GM12874 (cell line): ENCODE measurements around the gene FOXK2.

ENCODE experiments used
- TF ChIP-seq, protein P1 (sequence below): IDR thresholded peaks from 2 replicates; pipeline ENCODE4 v1.5.1; 2011; ENCODE audit warnings: low read depth, mild to moderate bottlenecking, control low read depth, low read length, moderate library complexity; ENCODE audit not compliant: insufficient read depth

FOXK2 gene

GRCh38 chr17:82596837-82597672 is 77.5 kb downstream of the FOXK2 start:
- TF ChIP-seq, protein P1, sequence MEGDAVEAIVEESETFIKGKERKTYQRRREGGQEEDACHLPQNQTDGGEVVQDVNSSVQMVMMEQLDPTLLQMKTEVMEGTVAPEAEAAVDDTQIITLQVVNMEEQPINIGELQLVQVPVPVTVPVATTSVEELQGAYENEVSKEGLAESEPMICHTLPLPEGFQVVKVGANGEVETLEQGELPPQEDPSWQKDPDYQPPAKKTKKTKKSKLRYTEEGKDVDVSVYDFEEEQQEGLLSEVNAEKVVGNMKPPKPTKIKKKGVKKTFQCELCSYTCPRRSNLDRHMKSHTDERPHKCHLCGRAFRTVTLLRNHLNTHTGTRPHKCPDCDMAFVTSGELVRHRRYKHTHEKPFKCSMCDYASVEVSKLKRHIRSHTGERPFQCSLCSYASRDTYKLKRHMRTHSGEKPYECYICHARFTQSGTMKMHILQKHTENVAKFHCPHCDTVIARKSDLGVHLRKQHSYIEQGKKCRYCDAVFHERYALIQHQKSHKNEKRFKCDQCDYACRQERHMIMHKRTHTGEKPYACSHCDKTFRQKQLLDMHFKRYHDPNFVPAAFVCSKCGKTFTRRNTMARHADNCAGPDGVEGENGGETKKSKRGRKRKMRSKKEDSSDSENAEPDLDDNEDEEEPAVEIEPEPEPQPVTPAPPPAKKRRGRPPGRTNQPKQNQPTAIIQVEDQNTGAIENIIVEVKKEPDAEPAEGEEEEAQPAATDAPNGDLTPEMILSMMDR = no peak

DNA sequence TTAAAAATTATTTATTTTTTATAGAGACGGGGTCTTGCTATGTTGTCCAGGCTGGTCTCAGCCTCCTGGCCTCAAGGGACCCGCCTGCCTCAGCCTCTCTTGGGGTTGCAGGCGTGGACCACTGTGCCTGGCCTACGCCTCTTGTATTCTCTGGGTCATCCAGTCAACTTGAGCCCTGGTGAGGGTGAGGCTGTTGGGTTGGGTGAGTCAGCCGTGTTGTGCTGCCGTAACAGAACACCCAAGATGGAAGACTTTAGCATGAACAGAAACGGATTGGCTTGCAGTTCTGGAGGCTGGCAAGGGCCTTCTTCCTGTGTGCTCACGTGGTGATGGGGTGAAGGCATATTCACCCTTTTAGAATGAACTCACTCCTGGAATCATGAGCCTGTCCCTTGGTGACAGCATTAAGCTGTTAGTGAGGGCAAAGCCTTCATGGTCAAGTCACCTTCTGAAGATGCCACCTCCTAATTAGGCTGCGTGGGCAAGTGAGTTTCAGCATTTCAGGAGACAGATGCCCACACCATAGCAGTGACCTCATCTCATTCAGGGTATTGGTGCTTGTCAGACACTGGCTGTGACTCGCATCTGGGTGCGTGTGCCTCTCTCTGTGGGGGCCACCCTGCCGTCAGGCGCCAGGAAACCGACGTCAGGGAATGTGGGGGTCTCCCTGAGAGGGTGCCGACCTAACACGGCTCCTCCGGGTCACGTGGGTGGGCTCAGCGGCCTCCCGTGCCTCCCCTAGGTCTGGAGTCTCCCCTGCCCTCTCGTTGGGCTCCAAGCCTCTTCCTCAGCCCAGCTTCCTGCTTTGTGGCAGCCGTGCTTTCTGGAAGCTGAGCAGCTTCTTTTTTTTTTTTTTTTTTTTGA is 79.0 kb downstream of the FOXK2 start:
- TF ChIP-seq, protein P1 = no peak

DNA sequence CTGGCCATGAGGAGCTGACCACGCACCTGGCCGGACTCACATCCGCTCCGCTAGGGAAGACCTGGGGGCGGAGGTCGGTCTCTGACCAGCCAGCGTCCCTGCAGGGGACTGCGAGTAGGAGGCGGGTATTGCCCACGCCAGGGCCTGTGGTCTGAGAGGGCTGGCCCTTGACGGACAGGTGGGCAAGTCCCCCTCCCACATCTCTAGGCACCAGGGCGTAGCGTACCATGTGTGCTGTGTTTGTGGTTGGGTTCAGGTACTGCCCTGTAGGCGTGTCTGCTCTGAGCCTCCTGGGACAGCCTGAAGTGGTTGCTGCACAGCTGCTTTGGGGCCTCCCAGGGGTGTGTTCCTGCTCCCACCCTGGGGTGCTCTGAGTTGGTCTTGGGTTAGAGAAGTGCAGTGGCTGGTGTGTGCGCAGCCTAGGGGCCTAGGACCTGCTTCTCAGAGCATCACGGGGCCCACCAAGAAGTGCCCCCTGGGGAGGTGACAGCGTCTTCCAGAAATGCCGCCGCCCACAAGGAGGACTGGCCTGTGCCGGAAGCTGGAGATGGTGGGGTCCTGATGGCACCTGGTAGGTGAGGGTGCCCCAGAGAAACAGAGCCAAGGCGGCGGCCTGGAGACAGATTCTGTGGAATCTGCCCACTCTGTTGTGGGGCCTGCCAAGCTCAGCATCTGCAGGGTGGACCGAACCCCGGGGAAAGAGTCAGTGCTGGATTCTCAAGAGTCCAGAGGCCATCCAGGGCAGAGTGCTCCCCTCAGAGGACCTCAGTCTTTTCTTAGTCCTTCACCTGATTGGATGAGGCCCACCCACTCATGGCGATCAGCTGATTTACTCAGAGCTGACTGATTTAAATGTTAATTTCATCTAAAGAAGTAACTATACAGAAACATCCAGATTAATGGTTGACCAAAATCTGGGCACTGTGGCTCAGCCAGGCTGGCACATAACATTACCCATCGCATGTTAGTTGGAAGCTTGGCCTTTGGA is 80.4 kb downstream of the FOXK2 start:
- TF ChIP-seq, protein P1 = no peak

DNA sequence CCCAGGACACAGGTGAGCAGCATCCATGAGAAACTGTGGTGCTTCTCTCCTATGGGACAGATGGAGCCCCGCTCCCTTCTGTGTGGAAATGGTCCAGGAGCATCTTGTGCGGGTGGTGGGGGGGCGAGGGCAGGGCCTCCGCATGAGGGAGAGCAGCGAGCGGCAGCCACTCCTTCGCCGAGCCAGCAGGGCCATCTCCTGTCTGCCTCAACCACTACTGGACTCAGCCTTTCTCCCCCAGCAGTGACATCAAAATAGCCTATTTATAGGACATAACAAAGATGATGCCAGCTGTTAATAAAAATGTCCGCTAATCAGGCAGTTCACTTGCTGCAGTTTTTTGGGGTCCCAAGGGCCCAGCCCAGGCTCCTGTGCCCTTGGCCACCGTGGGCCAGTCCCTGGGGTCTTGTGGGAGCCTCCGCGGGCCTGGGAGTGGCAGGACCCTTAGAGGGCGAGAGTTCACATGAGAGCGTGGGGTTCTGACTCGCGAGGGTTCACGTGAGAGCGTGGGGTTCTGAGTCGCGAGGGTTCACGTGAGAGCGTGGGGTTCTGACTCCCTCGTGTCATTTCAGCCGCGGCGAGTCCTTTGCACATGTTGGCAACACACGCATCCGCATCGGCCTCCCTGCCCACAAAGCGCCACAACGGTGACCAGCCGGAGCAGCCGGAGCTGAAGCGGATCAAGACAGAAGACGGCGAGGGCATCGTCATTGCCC is 81.4 kb downstream of the FOXK2 start:
- TF ChIP-seq, protein P1 = no peak

- TF ChIP-seq, protein P1 = no peak
These were observed 82.0 kb downstream of the FOXK2 start for GRCh38 chr17:82601447-82602000.

- TF ChIP-seq, protein P1 = no peak
These were observed 83.0 kb downstream of the FOXK2 start for GRCh38 chr17:82602487-82602886.
